ENCODE data around the gene C4A. TPM values are rescaled to one million over a fixed set of nuclear protein-coding genes. Genes with fewer than 3 reads are reported as not detected.

The C4A gene
- total RNA-seq, 2 donors from 2014 or later = 30.2 to 162 TPM

DNA sequence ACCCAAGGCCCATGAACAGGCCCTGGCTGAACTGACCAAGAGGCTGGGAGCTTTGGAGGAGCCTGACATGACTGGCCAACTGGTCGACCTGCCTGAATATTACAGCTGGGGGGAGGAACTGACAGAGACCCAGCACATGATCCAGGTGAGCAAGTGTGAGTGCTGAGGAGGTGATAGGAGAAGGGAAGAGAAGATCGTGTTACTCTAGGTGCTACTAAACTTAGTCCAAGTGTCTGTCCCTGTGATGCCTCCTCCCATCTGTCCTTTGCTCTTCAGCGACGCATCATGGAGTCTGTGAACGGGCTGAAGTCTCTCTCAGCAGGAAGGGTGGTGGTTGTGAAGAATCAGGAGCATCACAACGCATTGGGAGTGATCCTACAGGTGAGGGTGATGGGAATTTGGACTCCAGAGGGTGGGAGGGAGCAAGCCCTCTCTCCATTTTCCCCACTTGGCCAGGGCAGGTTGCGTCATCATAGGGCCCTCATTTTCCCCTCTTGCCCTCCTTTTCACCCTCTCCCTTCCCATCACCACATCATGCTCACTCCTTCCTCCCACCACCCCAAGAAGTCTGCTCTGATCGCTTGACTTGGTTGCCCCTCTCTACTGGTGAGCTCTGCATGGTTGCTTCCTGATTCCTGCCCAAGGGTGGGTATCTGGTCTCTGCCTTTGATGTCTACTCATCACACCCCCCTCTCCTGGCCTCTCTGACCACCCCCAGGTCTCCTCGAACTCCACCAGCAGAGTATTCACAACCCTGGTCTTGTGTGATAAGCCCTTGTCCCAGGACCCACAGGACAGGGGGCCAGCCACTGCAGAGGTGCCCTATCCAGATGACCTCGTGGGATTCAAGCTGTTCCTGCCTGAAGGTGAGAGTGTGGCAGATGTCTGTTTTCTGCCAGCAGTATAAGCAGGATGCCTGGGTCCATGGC is 14.6 kb upstream of the C4A start:
- DNase-seq (ENCODE audit: low spot score) (no peak), ATAC-seq (ENCODE audit: insufficient number of reproducible peaks, low FRiP score, low read depth) (no peak)
- H3K36me3 ChIP-seq = peaks cover 62% of the 10 kb centered on the region
- H3K4me1 ChIP-seq (ENCODE audit: control insufficient read depth in 1 of 2, low read depth in 2 of 2) = peaks cover 10 to 20% of the 10 kb centered on the region in 2 donors
- H3K27ac ChIP-seq = no peak overlapping the region
- no peaks in the 10 kb centered on the region for H3K27me3 ChIP-seq (replicated peaks; ENCODE audit: insufficient read depth)
- TF ChIP-seq, protein P1, sequence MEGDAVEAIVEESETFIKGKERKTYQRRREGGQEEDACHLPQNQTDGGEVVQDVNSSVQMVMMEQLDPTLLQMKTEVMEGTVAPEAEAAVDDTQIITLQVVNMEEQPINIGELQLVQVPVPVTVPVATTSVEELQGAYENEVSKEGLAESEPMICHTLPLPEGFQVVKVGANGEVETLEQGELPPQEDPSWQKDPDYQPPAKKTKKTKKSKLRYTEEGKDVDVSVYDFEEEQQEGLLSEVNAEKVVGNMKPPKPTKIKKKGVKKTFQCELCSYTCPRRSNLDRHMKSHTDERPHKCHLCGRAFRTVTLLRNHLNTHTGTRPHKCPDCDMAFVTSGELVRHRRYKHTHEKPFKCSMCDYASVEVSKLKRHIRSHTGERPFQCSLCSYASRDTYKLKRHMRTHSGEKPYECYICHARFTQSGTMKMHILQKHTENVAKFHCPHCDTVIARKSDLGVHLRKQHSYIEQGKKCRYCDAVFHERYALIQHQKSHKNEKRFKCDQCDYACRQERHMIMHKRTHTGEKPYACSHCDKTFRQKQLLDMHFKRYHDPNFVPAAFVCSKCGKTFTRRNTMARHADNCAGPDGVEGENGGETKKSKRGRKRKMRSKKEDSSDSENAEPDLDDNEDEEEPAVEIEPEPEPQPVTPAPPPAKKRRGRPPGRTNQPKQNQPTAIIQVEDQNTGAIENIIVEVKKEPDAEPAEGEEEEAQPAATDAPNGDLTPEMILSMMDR (IDR thresholded peaks at IDR 0.05) = no peak
- H3K9me3 ChIP-seq = no peaks in the 10 kb centered on the region
- H3K4me3 ChIP-seq = no peak overlapping the region

DNA sequence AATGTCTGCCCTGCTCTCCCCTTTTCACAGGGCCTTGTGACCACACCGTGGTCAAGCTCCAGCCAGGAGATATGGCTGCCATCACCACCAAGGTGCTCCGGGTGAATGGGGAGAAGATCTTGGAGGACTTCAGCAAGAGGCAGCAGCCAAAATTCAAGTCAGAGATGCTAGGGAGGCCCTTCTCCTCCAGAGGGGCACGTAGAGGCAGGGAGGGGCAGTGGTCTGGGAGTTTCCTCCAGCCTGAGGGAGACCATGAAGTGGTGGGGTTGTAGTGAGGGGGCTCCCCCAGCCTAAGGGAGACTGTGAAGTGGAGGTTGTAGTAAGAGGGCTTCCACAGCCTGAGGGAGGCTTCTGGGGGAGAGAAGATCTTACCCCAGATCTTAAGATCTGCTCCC is 13.9 kb upstream of the C4A start:
- no peak overlapping the region for H3K27ac ChIP-seq
- H3K9me3 ChIP-seq = no peaks in the 10 kb centered on the region
- H3K36me3 ChIP-seq = peaks cover 56% of the 10 kb centered on the region
- H3K4me1 ChIP-seq (ENCODE audit: control insufficient read depth in 1 of 2, low read depth in 2 of 2) = peaks cover 13 to 25% of the 10 kb centered on the region in 2 donors
- TF ChIP-seq, protein P1 (IDR thresholded peaks at IDR 0.05) = no peak
- DNase-seq (ENCODE audit: low spot score) = no peak
- no peak for ATAC-seq (ENCODE audit: insufficient number of reproducible peaks, low FRiP score, low read depth)
- H3K27me3 ChIP-seq (replicated peaks; ENCODE audit: insufficient read depth) = no peaks in the 10 kb centered on the region
- no peak overlapping the region for H3K4me3 ChIP-seq

DNA sequence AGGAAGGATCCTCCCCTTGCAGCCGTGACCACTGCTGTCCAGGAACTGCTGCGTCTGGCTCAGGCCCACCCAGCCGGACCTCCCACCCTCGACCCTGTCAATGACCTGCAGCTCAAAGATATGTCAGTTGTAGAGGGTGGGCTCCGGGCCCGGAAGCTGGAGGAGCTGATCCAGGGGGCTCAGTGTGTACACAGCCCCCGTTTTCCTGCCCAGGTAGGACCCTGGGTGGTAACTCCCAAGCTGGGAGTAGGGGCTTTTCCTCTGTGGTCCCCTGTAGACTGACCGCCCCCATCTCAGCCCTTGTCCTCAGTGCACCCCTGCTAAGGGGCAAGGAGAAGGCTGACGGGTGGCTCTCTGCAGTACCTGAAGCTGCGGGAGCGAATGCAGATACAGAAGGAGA is 13.5 kb upstream of the C4A start:
- peaks cover 53% of the 10 kb centered on the region for H3K36me3 ChIP-seq
- H3K4me1 ChIP-seq (ENCODE audit: control insufficient read depth in 1 of 2, low read depth in 2 of 2) = peaks cover 15 to 29% of the 10 kb centered on the region in 2 donors
- no peak overlapping the region for H3K4me3 ChIP-seq
- ATAC-seq (ENCODE audit: insufficient number of reproducible peaks, low FRiP score, low read depth) = no peak
- DNase-seq (ENCODE audit: low spot score) = no peak
- no peak overlapping the region for H3K27ac ChIP-seq
- no peaks in the 10 kb centered on the region for H3K27me3 ChIP-seq (replicated peaks; ENCODE audit: insufficient read depth)
- TF ChIP-seq, protein P1 (IDR thresholded peaks at IDR 0.05) = no peak
- no peaks in the 10 kb centered on the region for H3K9me3 ChIP-seq

DNA sequence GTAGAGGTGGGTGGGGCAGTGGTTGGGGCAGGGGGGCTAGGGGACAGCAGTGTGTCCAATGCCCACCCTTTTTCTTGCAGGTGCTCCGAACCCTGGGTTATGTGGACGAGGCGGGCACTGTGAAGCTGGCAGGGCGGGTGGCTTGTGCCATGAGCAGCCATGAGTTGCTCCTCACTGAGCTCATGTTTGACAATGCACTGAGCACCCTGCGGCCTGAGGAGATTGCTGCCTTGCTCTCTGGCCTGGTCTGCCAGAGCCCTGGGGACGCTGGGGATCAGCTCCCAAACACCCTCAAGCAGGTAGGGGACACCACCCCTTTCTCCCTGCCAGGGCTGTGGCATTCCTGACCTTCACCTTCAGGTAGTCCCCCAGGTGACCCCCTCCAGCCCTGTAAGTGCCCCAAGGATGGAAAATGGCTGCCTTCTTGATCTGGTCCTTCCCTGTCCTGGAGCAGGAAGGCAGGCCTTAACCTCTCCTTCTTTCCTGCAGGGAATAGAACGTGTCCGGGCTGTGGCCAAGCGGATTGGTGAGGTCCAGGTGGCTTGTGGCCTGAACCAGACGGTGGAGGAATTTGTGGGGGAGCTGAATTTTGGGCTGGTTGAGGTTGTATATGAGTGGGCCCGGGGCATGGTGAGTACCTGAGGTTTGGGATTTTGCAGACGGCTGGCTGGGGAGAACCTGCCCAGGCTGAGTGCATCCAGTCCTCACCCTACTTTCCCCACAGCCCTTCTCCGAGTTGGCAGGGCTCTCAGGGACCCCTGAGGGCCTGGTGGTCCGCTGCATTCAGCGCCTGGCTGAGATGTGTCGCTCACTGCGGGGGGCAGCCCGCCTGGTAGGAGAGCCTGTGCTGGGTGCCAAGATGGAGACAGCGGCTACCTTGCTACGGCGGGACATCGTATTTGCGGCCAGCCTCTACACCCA is 12.8 kb upstream of the C4A start:
- H3K36me3 ChIP-seq = peaks cover 45% of the 10 kb centered on the region
- no peaks in the 10 kb centered on the region for H3K27me3 ChIP-seq (replicated peaks; ENCODE audit: insufficient read depth)
- ATAC-seq (ENCODE audit: insufficient number of reproducible peaks, low FRiP score, low read depth) = no peak
- TF ChIP-seq, protein P1 (IDR thresholded peaks at IDR 0.05) = no peak
- no peak overlapping the region for H3K27ac ChIP-seq
- peaks cover 19 to 36% of the 10 kb centered on the region in 2 donors for H3K4me1 ChIP-seq (ENCODE audit: control insufficient read depth in 1 of 2, low read depth in 2 of 2)
- H3K9me3 ChIP-seq = no peaks in the 10 kb centered on the region
- no peak for DNase-seq (ENCODE audit: low spot score)
- H3K4me3 ChIP-seq = no peak overlapping the region
